Neural cell (in vitro differentiated cells): ENCODE data around the gene VPS8. TPM values are rescaled to one million over a fixed set of nuclear protein-coding genes. Genes with fewer than 3 reads are reported as not detected.

Experiments used
- H2AFZ ChIP-seq: fragments of 200-600, 300-800 bp; sonication (generic), shearing (Covaris generic); 2 replicates; pipeline ENCODE4 v1.6.0; 2014; ENCODE audit warnings: low read depth, mild to moderate bottlenecking, antibody characterized with exemption, low read length, moderate library complexity
- H3F3A ChIP-seq: fragments of 200-600 bp; shearing (Covaris generic); 2 replicates; pipeline ENCODE4 v1.6.1; 2016; ENCODE audit warnings: mild to moderate bottlenecking, moderate library complexity, mixed read lengths, antibody characterized with exemption, low read length; ENCODE audit not compliant: insufficient read depth, poor library complexity, severe bottlenecking
- H3K27ac ChIP-seq: fragments of 200-600, 300-800 bp; sonication (generic), shearing (Covaris generic); 2 replicates; pipeline ENCODE4 v1.5.1; 2014; ENCODE audit warnings: mild to moderate bottlenecking, low read length, moderate library complexity
- H3K27me3 ChIP-seq: fragments of 300-800, 200-600 bp; sonication (generic), shearing (Covaris generic); 2 replicates; pipeline ENCODE4 v1.6.0; 2014; ENCODE audit warnings: mild to moderate bottlenecking, low read depth, low read length, moderate library complexity; ENCODE audit not compliant: insufficient read depth
- H3K36me3 ChIP-seq: fragments of 300-800, 200-600 bp; sonication (generic), shearing (Covaris generic); 2 replicates; pipeline ENCODE4 v1.5.1; 2014; ENCODE audit warnings: mild to moderate bottlenecking, antibody characterized with exemption, low read length, moderate library complexity; ENCODE audit not compliant: insufficient read depth
- H3K4me2 ChIP-seq: fragments of 300-800, 200-600 bp; sonication (generic), shearing (Covaris generic); 2 replicates; pipeline ENCODE4 v1.6.0; 2014; ENCODE audit warnings: mild to moderate bottlenecking, low read length
- H3K4me3 ChIP-seq: fragments of 300-800, 200-600 bp; sonication (generic), shearing (Covaris generic); 2 replicates; pipeline ENCODE4 v1.5.1; 2014; ENCODE audit warnings: mild to moderate bottlenecking, low read length, moderate library complexity
- H3K79me2 ChIP-seq: fragments of 200-600 bp; shearing (Covaris generic); replicated peaks from 2 replicates; pipeline ENCODE4 v1.6.0; 2014; ENCODE audit warnings: mild to moderate bottlenecking, low read length, moderate library complexity; ENCODE audit not compliant: insufficient read depth
- H3K9ac ChIP-seq: fragments of 300-800, 200-600 bp; sonication (generic), shearing (Covaris generic); 2 replicates; pipeline ENCODE4 v1.6.1; 2016; ENCODE audit warnings: mild to moderate bottlenecking, low read length, mixed read lengths
- H3K9me2 ChIP-seq: fragments of 200-600 bp; shearing (Covaris generic); 2 replicates; pipeline ENCODE4 v1.6.1; 2016; ENCODE audit warnings: mild to moderate bottlenecking, low read length, mixed read lengths; ENCODE audit not compliant: insufficient read depth
- H3K9me3 ChIP-seq: fragments of 200-600, 300-800 bp; sonication (generic), shearing (Covaris generic); 2 replicates; pipeline ENCODE4 v1.6.1; 2016; ENCODE audit warnings: mild to moderate bottlenecking, mixed run types, low read length, moderate library complexity, mixed read lengths
- H4K20me1 ChIP-seq: fragments of 200-600 bp; shearing (Covaris generic); 2 replicates; pipeline ENCODE4 v1.6.1; 2016; ENCODE audit warnings: mild to moderate bottlenecking, mixed run types; ENCODE audit not compliant: insufficient read depth
- CTCF ChIP-seq: fragments of 450-650 bp; IDR thresholded peaks from 2 replicates; pipeline ENCODE4 v1.5.1; 2014; ENCODE audit warnings: antibody characterized with exemption, mild to moderate bottlenecking, moderate library complexity; ENCODE audit not compliant: poor library complexity, severe bottlenecking
- EP300 ChIP-seq: fragments of 450-650 bp; conservative IDR thresholded peaks from 2 replicates; pipeline ENCODE4 v1.6.1; 2014; ENCODE audit warnings: antibody characterized with exemption, mild to moderate bottlenecking, moderate library complexity; ENCODE audit not compliant: poor library complexity, severe bottlenecking
- EZH2 ChIP-seq: fragments of 200-600, 300-800 bp; shearing (Covaris generic), sonication (generic); IDR thresholded peaks from 2 replicates; pipeline ENCODE4 v1.6.1; 2014; ENCODE audit warnings: antibody characterized with exemption, low read length, borderline replicate concordance, mild to moderate bottlenecking; ENCODE audit not compliant: insufficient read depth, poor library complexity, severe bottlenecking
- MXI1 ChIP-seq: fragments of 450-650 bp; conservative IDR thresholded peaks from 2 replicates; pipeline ENCODE4 v1.6.1; 2014; ENCODE audit warnings: antibody characterized with exemption, mild to moderate bottlenecking; ENCODE audit not compliant: poor library complexity, severe bottlenecking
- POLR2AphosphoS5 ChIP-seq: IDR thresholded peaks from 2 replicates; pipeline ENCODE4 v1.6.1; 2012
- RAD21 ChIP-seq: fragments of 450-650 bp; conservative IDR thresholded peaks from 2 replicates; pipeline ENCODE4 v1.6.1; 2014; ENCODE audit warnings: antibody characterized with exemption, mild to moderate bottlenecking, moderate library complexity
- SMC3 ChIP-seq: fragments of 450-650 bp; conservative IDR thresholded peaks from 2 replicates; pipeline ENCODE4 v1.6.1; 2014; ENCODE audit warnings: antibody characterized with exemption, mild to moderate bottlenecking, moderate library complexity; ENCODE audit not compliant: poor library complexity
- TAF1 ChIP-seq: IDR thresholded peaks from 2 replicates; pipeline ENCODE4 v1.6.1; 2012; ENCODE audit warnings: low read depth
- polyA plus RNA-seq: library from polyadenylated mRNA; depleted of rRNA; stranded (reverse); fragments of >200 nt; gene quantifications from 2 replicates; pipeline ENCODE4 v1.2.3, GENCODE V29; 2014
- TF ChIP-seq, protein P1 (sequence below): IDR thresholded peaks from 2 replicates; pipeline ENCODE4 v1.6.1; 2012; ENCODE audit warnings: borderline replicate concordance

VPS8 gene
- polyA plus RNA-seq, 1 donor from 2014 or later: 146 TPM

DNA sequence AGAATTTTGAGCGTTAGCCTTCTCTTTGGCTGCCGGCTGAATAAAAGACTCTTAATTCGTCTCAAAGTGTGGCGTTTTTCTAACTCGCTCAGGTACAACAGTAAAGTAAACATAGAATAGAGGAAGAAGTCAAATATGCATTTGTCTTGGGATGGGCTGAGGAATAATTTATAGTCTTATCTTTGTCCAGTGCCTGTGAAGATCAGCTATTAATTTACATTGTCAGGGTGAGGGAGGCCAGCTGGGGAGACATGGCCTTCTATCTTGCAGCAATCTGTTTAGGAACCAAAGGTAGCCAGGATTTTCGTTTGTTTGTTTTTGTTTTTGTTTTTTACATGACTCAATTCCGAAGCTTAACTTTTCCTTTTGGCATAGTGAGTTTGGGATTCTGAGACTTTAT is 100.2 kb downstream of the VPS8 start:
- no peak overlapping the region for H3K9ac ChIP-seq
- no peaks in the 10 kb centered on the region for H3F3A ChIP-seq
- no peaks in the 10 kb centered on the region for H3K27me3 ChIP-seq
- H3K4me2 ChIP-seq: no peak overlapping the region
- no peaks in the 10 kb centered on the region for H4K20me1 ChIP-seq
- no peak overlapping the region for H3K27ac ChIP-seq
- H3K4me3 ChIP-seq: no peak overlapping the region
- no peaks in the 10 kb centered on the region for H3K9me2 ChIP-seq
- H3K36me3 ChIP-seq: peaks cover 5% of the 10 kb centered on the region
- no peak for TF ChIP-seq CTCF
- no peak for TF ChIP-seq MXI1
- TF ChIP-seq, protein P1, sequence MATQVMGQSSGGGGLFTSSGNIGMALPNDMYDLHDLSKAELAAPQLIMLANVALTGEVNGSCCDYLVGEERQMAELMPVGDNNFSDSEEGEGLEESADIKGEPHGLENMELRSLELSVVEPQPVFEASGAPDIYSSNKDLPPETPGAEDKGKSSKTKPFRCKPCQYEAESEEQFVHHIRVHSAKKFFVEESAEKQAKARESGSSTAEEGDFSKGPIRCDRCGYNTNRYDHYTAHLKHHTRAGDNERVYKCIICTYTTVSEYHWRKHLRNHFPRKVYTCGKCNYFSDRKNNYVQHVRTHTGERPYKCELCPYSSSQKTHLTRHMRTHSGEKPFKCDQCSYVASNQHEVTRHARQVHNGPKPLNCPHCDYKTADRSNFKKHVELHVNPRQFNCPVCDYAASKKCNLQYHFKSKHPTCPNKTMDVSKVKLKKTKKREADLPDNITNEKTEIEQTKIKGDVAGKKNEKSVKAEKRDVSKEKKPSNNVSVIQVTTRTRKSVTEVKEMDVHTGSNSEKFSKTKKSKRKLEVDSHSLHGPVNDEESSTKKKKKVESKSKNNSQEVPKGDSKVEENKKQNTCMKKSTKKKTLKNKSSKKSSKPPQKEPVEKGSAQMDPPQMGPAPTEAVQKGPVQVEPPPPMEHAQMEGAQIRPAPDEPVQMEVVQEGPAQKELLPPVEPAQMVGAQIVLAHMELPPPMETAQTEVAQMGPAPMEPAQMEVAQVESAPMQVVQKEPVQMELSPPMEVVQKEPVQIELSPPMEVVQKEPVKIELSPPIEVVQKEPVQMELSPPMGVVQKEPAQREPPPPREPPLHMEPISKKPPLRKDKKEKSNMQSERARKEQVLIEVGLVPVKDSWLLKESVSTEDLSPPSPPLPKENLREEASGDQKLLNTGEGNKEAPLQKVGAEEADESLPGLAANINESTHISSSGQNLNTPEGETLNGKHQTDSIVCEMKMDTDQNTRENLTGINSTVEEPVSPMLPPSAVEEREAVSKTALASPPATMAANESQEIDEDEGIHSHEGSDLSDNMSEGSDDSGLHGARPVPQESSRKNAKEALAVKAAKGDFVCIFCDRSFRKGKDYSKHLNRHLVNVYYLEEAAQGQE: no peak
- no peak for TF ChIP-seq SMC3
- no peak for TF ChIP-seq TAF1
- TF ChIP-seq EP300: no peak
- TF ChIP-seq POLR2AphosphoS5: no peak
- TF ChIP-seq RAD21: no peak
- TF ChIP-seq EZH2: no peak
- H3K79me2 ChIP-seq: no peaks in the 10 kb centered on the region
- no peaks in the 10 kb centered on the region for H3K9me3 ChIP-seq
- no peak overlapping the region for H2AFZ ChIP-seq

- no peaks in the 10 kb centered on the region for H3K9me2 ChIP-seq
- H3K4me2 ChIP-seq: no peak overlapping the region
- H3K79me2 ChIP-seq: no peaks in the 10 kb centered on the region
- H3K9me3 ChIP-seq: no peaks in the 10 kb centered on the region
- H3K36me3 ChIP-seq: peaks cover 5% of the 10 kb centered on the region
- H4K20me1 ChIP-seq: no peaks in the 10 kb centered on the region
- no peaks in the 10 kb centered on the region for H3F3A ChIP-seq
- no peak overlapping the region for H3K9ac ChIP-seq
- TF ChIP-seq RAD21 (no peak), POLR2AphosphoS5 (no peak), EP300 (no peak), MXI1 (no peak), EZH2 (no peak), SMC3 (no peak), CTCF (no peak), TAF1 (no peak)
- TF ChIP-seq, protein P1: no peak
- H3K27ac ChIP-seq: no peak overlapping the region
- no peak overlapping the region for H3K4me3 ChIP-seq
- no peak overlapping the region for H2AFZ ChIP-seq
- H3K27me3 ChIP-seq: no peaks in the 10 kb centered on the region
These were observed 102.7 kb downstream of the VPS8 start for GRCh38 chr3:184914628-184915027.
